Adrenal gland (tissue), 12 donors: Measurements from ENCODE around the gene PABPC1L. TPM values are rescaled to one million over a fixed set of nuclear protein-coding genes. Genes with fewer than 3 reads are reported as not detected.

ENCODE experiments used
- DNase-seq, 7 donors: peaks; one replicate each; pipeline ENCODE4 v3.0.0-alpha.2; 2019 to 2020
- H3K27ac ChIP-seq, 5 donors: fragments of 200-600 bp; sonication (generic) in 4 of 5; 1 replicate in 3 of 5; 2 replicates in 2 of 5; pipeline versions ENCODE4 v1.5.1 to v1.8.0; 2016 to 2020; ENCODE audit warnings: mild to moderate bottlenecking in 1 of 5
- H3K27me3 ChIP-seq: fragments of 200-600 bp; 2 replicates; pipeline ENCODE4 v1.8.0; 2021
- H3K36me3 ChIP-seq, 2 donors: fragments of 200-600 bp; replicated peaks in 1 of 2; 1 replicate in 1 of 2; 2 replicates in 1 of 2; pipeline versions ENCODE4 v1.5.1 to v1.8.0; 2018 to 2022
- H3K4me1 ChIP-seq, 2 donors: fragments of 200-600 bp; replicated peaks in 1 of 2; 1 replicate in 1 of 2; 2 replicates in 1 of 2; pipeline versions ENCODE4 v1.5.1 to v1.8.0; 2018 to 2021
- H3K4me3 ChIP-seq, 4 donors: fragments of 200-600 bp; sonication (generic) in 3 of 4; one replicate each; pipeline ENCODE4 v1.5.1; 2016 to 2018
- H3K9me3 ChIP-seq, 3 donors: fragments of 200-600 bp; sonication (generic) in 1 of 3; replicated peaks in 1 of 3; 1 replicate in 2 of 3; 2 replicates in 1 of 3; pipeline versions ENCODE4 v1.5.1 to v1.8.0; 2016 to 2021
- POLR2A ChIP-seq, 2 donors: fragments of 450-650 bp; IDR thresholded peaks; one replicate each; pipeline ENCODE4 v1.6.1; 2017; ENCODE audit warnings: antibody characterized with exemption in 2 of 2, mild to moderate bottlenecking in 2 of 2, moderate library complexity in 1 of 2
- WGBS, 4 donors: extraction: QIAGEN DNeasy Blood & Tissue Kit in 2 of 4; methylation state at CpG; one replicate each; pipeline versions ENCODE4 v1.1.5 to v1.1.7; 2013 to 2017; 5-methylcytosine and 5-hydroxymethylcytosine counted together
- intact Hi-C, 2 donors: fragments of 100-400 bp; cut with DNase I; formaldehyde crosslinking; loops; one replicate each; pipeline versions ENCODE4 v1.14.1 to v1.15.0; 2022 to 2023
- polyA plus RNA-seq, 3 donors: library from polyadenylated mRNA; stranded (reverse); fragments of 200-250 nt in 2 of 3; fragments of 350-450 nt in 1 of 3; fragmentation: Illumina TruSeq in 1 of 3; extraction: RNeasy Lipid Tissue Mini Kit (QIAGEN cat#74804) in 1 of 3; gene quantifications; one replicate each; pipeline ENCODE4 v1.2.3, GENCODE V29; 2013 to 2014
- total RNA-seq, 9 donors: library from RNA; depleted of rRNA in 4 of 9; stranded (reverse); fragments of >200 nt in 4 of 9; fragments of 120-200 nt in 1 of 9; fragmentation: NEBNext Ultra II Directional in 1 of 9; extraction: Animal tissue kit (Norgen Biotek cat#: 25700) in 1 of 9; gene quantifications; one replicate each; pipeline versions ENCODE4 v1.1.0 to v1.2.4, GENCODE V29; 2013 to 2023
- TF ChIP-seq, protein P1 (sequence below), 6 experiments: fragments of 450-650 bp in 4 of 6; fragments of 200-600 bp in 2 of 6; sonication (generic) in 1 of 6; IDR thresholded peaks; 1 replicate in 5 of 6; 2 replicates in 1 of 6; pipeline versions ENCODE4 v1.5.1 to v1.8.0; 2016 to 2021; ENCODE audit warnings: antibody characterized with exemption in 6 of 6, mild to moderate bottlenecking in 2 of 6, moderate library complexity in 1 of 6
- donor health status: healthy with polysubstance abuse.
- donor health status: Bipolar disorder and iron deficiency.
- donor health status: DM: yes; HTN: yes; CAD: no.
- donor health status: DM: no; HTN: no; CAD: no.
- donor health status: DM: no; HTN: no; CAD: no.
- donor health status: DM: yes; HTN: yes; CAD: no.

PABPC1L gene
- total and polyA plus RNA-seq, 12 donors = 2.8 to 90.3 (median 13.1) TPM

DNA sequence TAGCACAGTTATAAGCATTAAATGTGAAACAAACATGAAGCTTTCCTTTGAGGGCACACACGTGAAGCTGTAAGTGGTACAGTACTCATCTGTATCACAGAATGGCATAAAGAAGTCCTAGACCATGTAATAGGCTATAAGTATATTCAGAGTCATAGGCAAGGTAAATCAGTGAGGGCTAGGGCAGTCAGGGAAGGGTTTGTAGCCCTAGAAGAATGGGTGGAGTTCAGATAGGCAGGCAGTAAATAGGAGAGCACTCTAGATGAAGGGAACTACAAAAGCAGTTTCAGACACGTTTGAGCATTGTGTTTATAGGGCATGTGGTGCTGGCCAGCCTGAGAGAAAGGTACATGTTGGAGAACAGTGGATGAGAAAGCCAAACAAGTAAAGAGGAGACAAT, 14.9 kb upstream of the PABPC1L start:
- no peak for TF ChIP-seq POLR2A (IDR thresholded peaks at IDR 0.05)
- TF ChIP-seq, protein P1, sequence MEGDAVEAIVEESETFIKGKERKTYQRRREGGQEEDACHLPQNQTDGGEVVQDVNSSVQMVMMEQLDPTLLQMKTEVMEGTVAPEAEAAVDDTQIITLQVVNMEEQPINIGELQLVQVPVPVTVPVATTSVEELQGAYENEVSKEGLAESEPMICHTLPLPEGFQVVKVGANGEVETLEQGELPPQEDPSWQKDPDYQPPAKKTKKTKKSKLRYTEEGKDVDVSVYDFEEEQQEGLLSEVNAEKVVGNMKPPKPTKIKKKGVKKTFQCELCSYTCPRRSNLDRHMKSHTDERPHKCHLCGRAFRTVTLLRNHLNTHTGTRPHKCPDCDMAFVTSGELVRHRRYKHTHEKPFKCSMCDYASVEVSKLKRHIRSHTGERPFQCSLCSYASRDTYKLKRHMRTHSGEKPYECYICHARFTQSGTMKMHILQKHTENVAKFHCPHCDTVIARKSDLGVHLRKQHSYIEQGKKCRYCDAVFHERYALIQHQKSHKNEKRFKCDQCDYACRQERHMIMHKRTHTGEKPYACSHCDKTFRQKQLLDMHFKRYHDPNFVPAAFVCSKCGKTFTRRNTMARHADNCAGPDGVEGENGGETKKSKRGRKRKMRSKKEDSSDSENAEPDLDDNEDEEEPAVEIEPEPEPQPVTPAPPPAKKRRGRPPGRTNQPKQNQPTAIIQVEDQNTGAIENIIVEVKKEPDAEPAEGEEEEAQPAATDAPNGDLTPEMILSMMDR (IDR thresholded peaks at IDR 0.05) = no peak
- no peaks in the 10 kb centered on the region for H3K27me3 ChIP-seq
- 62 to 71% (median 69%) methylated on average over 2 of the region's 2 CpGs for WGBS, 4 donors
- H3K27ac ChIP-seq = no peak overlapping the region
- no peak for DNase-seq
- H3K4me1 ChIP-seq = peaks cover 25 to 75% of the 10 kb centered on the region in 2 donors
- intact Hi-C loops = no loop called here
- H3K4me3 ChIP-seq = no peak overlapping the region
- H3K9me3 ChIP-seq = no peaks in the 10 kb centered on the region
- no peaks in the 10 kb centered on the region for H3K36me3 ChIP-seq

DNA sequence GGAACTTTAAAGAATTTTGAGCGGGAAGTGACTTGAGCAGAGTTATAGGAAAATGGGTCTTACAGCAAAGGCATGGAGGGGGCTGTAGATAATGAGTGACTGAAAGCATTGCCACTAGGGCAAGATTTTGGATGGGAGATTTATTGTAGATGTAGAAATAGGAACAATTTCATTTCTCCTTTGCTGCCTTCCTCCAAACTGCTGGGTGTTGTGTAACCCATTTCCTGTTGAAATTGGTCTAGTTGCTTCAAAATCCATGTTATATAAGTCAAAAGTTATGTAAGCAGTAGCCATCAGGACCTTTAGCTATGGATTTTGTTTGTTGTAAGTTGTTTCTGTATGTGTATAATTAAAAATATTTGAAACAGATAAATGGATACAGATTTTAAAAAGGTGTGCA, 13.3 kb upstream of the PABPC1L start:
- Histone ChIP-seq H3K4me1 (peaks cover 20 to 73% of the 10 kb centered on the region in 2 donors), H3K27me3 (no peaks in the 10 kb centered on the region), H3K27ac (peak overlapping the region in 3 of 5 donors; percentile 15 to 38 (median 16)), H3K9me3 (no peaks in the 10 kb centered on the region), H3K36me3 (peaks cover 0 to 2% of the 10 kb centered on the region in 2 donors), H3K4me3 (no peak overlapping the region)
- DNase-seq = no peak
- TF ChIP-seq, protein P1 (IDR thresholded peaks at IDR 0.05) = no peak
- TF ChIP-seq POLR2A (IDR thresholded peaks at IDR 0.05) = no peak
- intact Hi-C loops = no loop called here
- 63 to 69% (median 67%) methylated on average over 1 of the region's 1 CpG for WGBS, 4 donors

DNA sequence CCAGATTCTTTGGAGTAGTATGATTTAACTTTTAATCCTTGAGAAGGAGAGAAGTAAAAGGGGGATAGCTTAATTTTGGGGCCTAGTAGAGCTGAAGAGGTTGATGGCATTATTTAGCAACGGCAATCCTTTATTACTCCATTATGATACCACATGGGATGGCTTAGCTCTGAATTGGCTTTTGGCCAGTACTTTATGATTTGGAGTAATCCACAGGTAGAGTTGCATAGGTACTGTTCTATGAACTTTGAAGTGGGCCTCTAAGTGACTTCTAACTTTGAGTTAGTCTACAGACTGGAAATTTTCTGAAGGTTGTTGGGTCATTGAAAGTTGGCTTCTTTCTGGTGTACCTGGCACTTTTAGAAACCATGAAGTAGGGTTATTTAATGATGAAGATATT, 12.7 kb upstream of the PABPC1L start:
- Histone ChIP-seq H3K27ac (peak overlapping the region in 3 of 5 donors; percentile 16 to 38 (median 29)), H3K9me3 (no peaks in the 10 kb centered on the region), H3K36me3 (peaks cover 0 to 8% of the 10 kb centered on the region in 2 donors), H3K27me3 (no peaks in the 10 kb centered on the region), H3K4me3 (no peak overlapping the region), H3K4me1 (peaks cover 20 to 74% of the 10 kb centered on the region in 2 donors)
- WGBS, 4 donors = 74 to 81% (median 77%) methylated on average over 1 of the region's 1 CpG
- TF ChIP-seq, protein P1 (IDR thresholded peaks at IDR 0.05) = no peak
- TF ChIP-seq POLR2A (IDR thresholded peaks at IDR 0.05) = no peak
- DNase-seq = no peak
- intact Hi-C loops = no loop called here

DNA sequence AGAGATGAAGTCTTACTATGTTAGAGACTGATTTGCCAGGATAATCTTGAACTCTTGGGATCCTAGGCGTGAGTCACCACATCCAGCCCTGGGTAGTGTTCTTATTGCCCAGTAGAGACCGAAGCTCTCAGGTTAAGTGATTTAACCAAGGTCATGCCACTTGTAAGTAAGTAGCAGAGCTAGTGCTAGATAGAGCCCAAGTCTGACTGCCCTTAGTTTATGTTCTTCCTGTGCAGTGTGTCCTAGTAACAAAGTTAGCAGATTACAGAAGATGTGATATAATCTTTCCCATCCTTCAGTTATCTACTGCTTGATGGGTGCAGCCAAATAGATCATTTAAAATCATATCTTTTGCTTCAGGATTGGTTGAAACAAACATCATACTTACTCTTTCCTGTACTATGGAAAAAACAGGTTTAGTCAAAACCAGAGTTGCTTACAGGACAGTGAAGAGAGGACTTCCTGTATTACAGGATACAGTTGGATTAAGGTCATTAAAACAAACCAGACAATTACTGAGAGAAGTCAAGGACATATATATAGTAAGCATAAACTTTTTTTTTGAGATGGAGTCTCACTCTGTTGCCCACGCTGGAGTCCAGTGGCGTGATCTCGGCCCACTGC, 9.5 kb upstream of the PABPC1L start:
- Histone ChIP-seq H3K4me1 (peaks cover 13 to 56% of the 10 kb centered on the region in 2 donors), H3K36me3 (peaks cover 0 to 40% of the 10 kb centered on the region in 2 donors), H3K27ac (peak overlapping the region in 1 of 5 donors; percentile 6), H3K4me3 (no peak overlapping the region), H3K9me3 (no peaks in the 10 kb centered on the region), H3K27me3 (no peaks in the 10 kb centered on the region)
- no peak for TF ChIP-seq POLR2A (IDR thresholded peaks at IDR 0.05)
- WGBS, 4 donors = 72 to 79% (median 76%) methylated on average over 5 of the region's 5 CpGs
- DNase-seq = no peak
- intact Hi-C loops = no loop called here

DNA sequence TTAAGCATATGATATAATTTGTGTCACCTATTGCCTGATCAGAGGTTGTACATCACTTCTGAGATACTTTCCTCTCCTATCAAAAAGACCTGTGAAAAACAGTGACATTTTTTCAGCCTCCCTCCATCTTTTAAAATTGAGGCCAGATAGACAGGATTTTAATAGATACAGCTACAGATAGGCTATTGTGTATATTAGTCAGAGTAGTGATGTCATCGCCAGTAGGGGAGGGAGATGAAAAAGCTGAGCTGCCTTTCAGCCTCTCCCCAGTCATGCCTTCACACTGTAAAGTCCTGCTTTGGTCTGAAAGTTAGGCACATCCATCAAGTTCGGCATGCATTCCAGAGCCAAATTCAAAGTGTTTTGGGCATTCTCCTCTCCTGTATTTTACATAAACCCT, 7.9 kb upstream of the PABPC1L start:
- WGBS, 4 donors = 64 to 80% (median 74%) methylated on average over 1 to 2 of the region's 2 CpGs

More for the DNA sequence above, 7.9 kb upstream of the PABPC1L start:
- no peaks in the 10 kb centered on the region for H3K27me3 ChIP-seq
- H3K9me3 ChIP-seq = no peaks in the 10 kb centered on the region
- DNase-seq = peak in 2 of 7 donors; percentile 16 to 25
- peaks cover 3 to 41% of the 10 kb centered on the region in 2 donors for H3K4me1 ChIP-seq
- intact Hi-C loops = no loop called here
- H3K36me3 ChIP-seq = peaks cover 0 to 56% of the 10 kb centered on the region in 2 donors
- H3K27ac ChIP-seq = no peak overlapping the region
- no peak overlapping the region for H3K4me3 ChIP-seq
- TF ChIP-seq, protein P1 (IDR thresholded peaks at IDR 0.05) = no peak
- no peak for TF ChIP-seq POLR2A (IDR thresholded peaks at IDR 0.05)
